ENCODE results near the gene ADGRL1.
A peak's percentile ranks its signal among the peaks of the same experiment; 100 is the strongest.
"Not testable (repeated sequence)": the region's sequence is repeated elsewhere in the genome, so short reads cannot be mapped to it uniquely, and the experiment has no call there.

The ADGRL1 gene

GRCh38 chr19:14218620-14219330, 12.8 kb upstream of the ADGRL1 start:
- DNase-seq = no peak

GRCh38 chr19:14217886-14218285, 11.9 kb upstream of the ADGRL1 start:
- DNase-seq = not testable (repeated sequence)

GRCh38 chr19:14214580-14214979, 8.6 kb upstream of the ADGRL1 start:
- DNase-seq = no peak

GRCh38 chr19:14210182-14210581, 4.2 kb upstream of the ADGRL1 start:
- peak in 4 of 56 donors; percentile 6 to 32 (median 18) for DNase-seq

GRCh38 chr19:14209401-14209800, 3.4 kb upstream of the ADGRL1 start:
- DNase-seq = peak in 6 of 56 donors; percentile 6 to 25 (median 18)

- DNase-seq = not testable (repeated sequence)
These were observed 2.5 kb upstream of the ADGRL1 start for GRCh38 chr19:14208496-14208895.

- not testable (repeated sequence) for DNase-seq
These were observed 1.8 kb upstream of the ADGRL1 start for GRCh38 chr19:14207796-14208195.

GRCh38 chr19:14206737-14207726, 1.1 kb upstream of the ADGRL1 start:
- peak; percentile 35 to 97 (median 92) for DNase-seq

GRCh38 chr19:14206308-14206707, 339 bp upstream of the ADGRL1 start:
- DNase-seq = not testable (repeated sequence)

- peak in 11 of 56 donors; percentile 11 to 39 (median 20) for DNase-seq
These were observed 1.1 kb downstream of the ADGRL1 start for GRCh38 chr19:14204676-14205451.

GRCh38 chr19:14204219-14204618, 1.8 kb downstream of the ADGRL1 start:
- DNase-seq = not testable (repeated sequence)

GRCh38 chr19:14203788-14204187, 2.2 kb downstream of the ADGRL1 start:
- not testable (repeated sequence) for DNase-seq

GRCh38 chr19:14203177-14203576, 2.8 kb downstream of the ADGRL1 start:
- peak in 1 of 56 donors; percentile 8 for DNase-seq

GRCh38 chr19:14201481-14201880, 4.5 kb downstream of the ADGRL1 start:
- not testable (repeated sequence) for DNase-seq

GRCh38 chr19:14200147-14200841, 5.7 kb downstream of the ADGRL1 start:
- DNase-seq = peak in 9 of 56 donors; percentile 4 to 37 (median 21)

GRCh38 chr19:14198384-14199376, 7.3 kb downstream of the ADGRL1 start:
- peak in 7 of 56 donors; percentile 6 to 44 (median 17) for DNase-seq

- no peak for DNase-seq
These were observed 8.1 kb downstream of the ADGRL1 start for GRCh38 chr19:14197882-14198281.

- DNase-seq = not testable (repeated sequence)
These were observed 8.7 kb downstream of the ADGRL1 start for GRCh38 chr19:14197288-14197687.

GRCh38 chr19:14196105-14196504, 9.9 kb downstream of the ADGRL1 start:
- DNase-seq = peak in 22 of 56 donors; percentile 4 to 68 (median 26)

All from nucleus accumbens (tissue), 56 donors.